Prostate gland (tissue), 2 donors: Measurements from ENCODE around the gene NOCT.
"Not testable (repeated sequence)": the region's sequence is repeated elsewhere in the genome, so short reads cannot be mapped to it uniquely, and the experiment has no call there.

Source experiments
- POLR2A ChIP-seq: fragments of 450-650 bp; IDR thresholded peaks from one replicate; pipeline ENCODE4 v1.6.1; 2016; ENCODE audit warnings: antibody characterized with exemption, mild to moderate bottlenecking
- TF ChIP-seq, protein P1 (sequence below), 4 experiments: fragments of 200-600 bp in 2 of 4; fragments of 450-650 bp in 2 of 4; sonication (generic) in 2 of 4; IDR thresholded peaks; 1 replicate in 3 of 4; 2 replicates in 1 of 4; pipeline ENCODE4 v1.5.1; 2016 to 2019; ENCODE audit warnings: antibody characterized with exemption in 4 of 4, mild to moderate bottlenecking in 2 of 4, moderate library complexity in 2 of 4

DNA sequence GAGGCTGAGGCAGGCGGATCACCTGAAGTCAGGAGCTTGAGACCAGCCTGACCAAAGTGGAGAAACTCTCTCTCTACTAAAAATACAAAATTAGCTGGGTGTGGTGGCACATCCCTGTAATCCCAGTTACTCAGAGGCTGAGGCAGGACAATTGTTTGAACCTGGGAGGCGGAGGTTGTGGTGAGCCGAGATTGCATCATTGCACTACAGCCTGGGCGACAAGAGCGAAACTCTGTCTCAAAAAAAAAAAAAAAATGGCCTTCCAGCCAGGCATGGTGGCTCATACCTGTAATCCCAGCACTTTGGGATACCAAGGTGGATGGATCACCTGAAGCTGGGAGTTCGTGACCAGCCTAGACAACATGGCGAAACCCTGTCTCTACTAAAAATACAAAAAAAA lies 7.3 kb upstream of the NOCT start:
- TF ChIP-seq POLR2A: not testable (repeated sequence)
- TF ChIP-seq, protein P1, sequence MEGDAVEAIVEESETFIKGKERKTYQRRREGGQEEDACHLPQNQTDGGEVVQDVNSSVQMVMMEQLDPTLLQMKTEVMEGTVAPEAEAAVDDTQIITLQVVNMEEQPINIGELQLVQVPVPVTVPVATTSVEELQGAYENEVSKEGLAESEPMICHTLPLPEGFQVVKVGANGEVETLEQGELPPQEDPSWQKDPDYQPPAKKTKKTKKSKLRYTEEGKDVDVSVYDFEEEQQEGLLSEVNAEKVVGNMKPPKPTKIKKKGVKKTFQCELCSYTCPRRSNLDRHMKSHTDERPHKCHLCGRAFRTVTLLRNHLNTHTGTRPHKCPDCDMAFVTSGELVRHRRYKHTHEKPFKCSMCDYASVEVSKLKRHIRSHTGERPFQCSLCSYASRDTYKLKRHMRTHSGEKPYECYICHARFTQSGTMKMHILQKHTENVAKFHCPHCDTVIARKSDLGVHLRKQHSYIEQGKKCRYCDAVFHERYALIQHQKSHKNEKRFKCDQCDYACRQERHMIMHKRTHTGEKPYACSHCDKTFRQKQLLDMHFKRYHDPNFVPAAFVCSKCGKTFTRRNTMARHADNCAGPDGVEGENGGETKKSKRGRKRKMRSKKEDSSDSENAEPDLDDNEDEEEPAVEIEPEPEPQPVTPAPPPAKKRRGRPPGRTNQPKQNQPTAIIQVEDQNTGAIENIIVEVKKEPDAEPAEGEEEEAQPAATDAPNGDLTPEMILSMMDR (IDR thresholded peaks at IDR 0.05): not testable (repeated sequence)
